Ovary (tissue), 3 donors: ENCODE data around the gene BROX.

Source experiments
- EP300 ChIP-seq: sonication (generic); formaldehyde crosslinking; IDR thresholded peaks from one replicate; pipeline ENCODE4 v1.6.1; 2017; ENCODE audit warnings: antibody characterized with exemption
- TF ChIP-seq, protein P1 (sequence below), 3 donors: fragments of 450-650 bp in 2 of 3; fragments of 200-600 bp in 1 of 3; IDR thresholded peaks; one replicate each; pipeline versions ENCODE4 v1.5.1 to v1.8.0; 2016 to 2022; ENCODE audit warnings: antibody characterized with exemption in 3 of 3, mild to moderate bottlenecking in 1 of 3
- donor health status: DM: no; HTN: no; CAD: no.

DNA sequence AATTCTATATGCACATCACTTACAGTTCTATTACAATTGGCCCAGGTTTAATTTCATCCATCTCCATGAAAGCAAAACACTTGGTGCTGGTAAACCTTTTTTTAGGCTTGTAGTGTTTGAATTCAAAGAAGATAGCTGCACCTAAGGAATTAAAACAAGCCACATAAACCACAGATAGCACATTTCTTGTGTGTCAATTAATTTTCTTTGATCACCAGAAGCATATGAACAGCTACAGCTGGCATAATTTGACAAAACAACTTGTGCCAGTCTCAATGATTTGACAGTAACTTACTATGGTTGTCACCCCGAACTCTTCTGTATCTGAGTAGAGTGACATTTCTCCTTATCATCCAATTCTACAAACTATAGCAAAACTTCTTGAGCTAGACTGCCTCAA is 42.3 kb upstream of the BROX start:
- TF ChIP-seq, protein P1, sequence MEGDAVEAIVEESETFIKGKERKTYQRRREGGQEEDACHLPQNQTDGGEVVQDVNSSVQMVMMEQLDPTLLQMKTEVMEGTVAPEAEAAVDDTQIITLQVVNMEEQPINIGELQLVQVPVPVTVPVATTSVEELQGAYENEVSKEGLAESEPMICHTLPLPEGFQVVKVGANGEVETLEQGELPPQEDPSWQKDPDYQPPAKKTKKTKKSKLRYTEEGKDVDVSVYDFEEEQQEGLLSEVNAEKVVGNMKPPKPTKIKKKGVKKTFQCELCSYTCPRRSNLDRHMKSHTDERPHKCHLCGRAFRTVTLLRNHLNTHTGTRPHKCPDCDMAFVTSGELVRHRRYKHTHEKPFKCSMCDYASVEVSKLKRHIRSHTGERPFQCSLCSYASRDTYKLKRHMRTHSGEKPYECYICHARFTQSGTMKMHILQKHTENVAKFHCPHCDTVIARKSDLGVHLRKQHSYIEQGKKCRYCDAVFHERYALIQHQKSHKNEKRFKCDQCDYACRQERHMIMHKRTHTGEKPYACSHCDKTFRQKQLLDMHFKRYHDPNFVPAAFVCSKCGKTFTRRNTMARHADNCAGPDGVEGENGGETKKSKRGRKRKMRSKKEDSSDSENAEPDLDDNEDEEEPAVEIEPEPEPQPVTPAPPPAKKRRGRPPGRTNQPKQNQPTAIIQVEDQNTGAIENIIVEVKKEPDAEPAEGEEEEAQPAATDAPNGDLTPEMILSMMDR (IDR thresholded peaks at IDR 0.05), result no peak
- TF ChIP-seq EP300, result no peak
